ENCODE measurements around the gene AP1M1.

DNA sequence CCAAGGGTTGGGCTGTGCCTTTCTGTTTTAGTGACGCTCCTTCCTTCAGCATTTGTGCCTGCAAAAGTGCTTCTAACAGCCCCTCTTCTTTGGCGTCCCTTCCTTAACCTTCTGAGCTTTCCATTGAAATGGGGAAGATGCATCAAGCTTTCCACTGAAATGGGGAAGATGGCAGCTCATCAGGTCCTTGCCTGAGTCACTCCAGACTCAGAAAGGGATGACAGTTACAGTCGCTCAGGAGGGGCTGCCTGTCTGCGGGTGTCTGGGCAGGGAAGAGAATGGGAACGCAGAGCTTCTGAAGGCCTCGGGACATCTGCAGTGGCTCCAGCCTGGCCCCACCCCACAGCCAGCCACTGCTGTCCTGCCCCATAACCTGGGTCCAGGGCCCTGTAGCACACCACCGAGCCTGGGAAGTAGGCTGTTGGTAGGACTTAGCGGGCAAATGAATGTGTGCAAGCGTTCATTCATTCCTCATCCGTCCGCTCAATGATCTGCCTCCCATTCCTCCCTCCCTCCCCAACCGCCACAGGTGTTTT is 9.8 kb downstream of the AP1M1 start:
- TF ChIP-seq BCL11A (tag by site-specific recombination; IDR thresholded peaks at IDR 0.05; ENCODE audit: low read depth) (no peak), ZBTB1 (tag by site-specific recombination; IDR thresholded peaks at IDR 0.05) (no peak), YY2 (tag by site-specific recombination; IDR thresholded peaks at IDR 0.05) (no peak)
- TF ChIP-seq, protein P1, sequence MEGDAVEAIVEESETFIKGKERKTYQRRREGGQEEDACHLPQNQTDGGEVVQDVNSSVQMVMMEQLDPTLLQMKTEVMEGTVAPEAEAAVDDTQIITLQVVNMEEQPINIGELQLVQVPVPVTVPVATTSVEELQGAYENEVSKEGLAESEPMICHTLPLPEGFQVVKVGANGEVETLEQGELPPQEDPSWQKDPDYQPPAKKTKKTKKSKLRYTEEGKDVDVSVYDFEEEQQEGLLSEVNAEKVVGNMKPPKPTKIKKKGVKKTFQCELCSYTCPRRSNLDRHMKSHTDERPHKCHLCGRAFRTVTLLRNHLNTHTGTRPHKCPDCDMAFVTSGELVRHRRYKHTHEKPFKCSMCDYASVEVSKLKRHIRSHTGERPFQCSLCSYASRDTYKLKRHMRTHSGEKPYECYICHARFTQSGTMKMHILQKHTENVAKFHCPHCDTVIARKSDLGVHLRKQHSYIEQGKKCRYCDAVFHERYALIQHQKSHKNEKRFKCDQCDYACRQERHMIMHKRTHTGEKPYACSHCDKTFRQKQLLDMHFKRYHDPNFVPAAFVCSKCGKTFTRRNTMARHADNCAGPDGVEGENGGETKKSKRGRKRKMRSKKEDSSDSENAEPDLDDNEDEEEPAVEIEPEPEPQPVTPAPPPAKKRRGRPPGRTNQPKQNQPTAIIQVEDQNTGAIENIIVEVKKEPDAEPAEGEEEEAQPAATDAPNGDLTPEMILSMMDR (tag by site-specific recombination; IDR thresholded peaks at IDR 0.05): no peak

Measured in HEK293 (cell line).